Measurements from ENCODE around the gene CEP131. TPM values are rescaled to one million over a fixed set of nuclear protein-coding genes. Genes with fewer than 3 reads are reported as not detected.

The CEP131 gene
- total RNA-seq, 1 donor from 2014 or later: 35.1 TPM

DNA sequence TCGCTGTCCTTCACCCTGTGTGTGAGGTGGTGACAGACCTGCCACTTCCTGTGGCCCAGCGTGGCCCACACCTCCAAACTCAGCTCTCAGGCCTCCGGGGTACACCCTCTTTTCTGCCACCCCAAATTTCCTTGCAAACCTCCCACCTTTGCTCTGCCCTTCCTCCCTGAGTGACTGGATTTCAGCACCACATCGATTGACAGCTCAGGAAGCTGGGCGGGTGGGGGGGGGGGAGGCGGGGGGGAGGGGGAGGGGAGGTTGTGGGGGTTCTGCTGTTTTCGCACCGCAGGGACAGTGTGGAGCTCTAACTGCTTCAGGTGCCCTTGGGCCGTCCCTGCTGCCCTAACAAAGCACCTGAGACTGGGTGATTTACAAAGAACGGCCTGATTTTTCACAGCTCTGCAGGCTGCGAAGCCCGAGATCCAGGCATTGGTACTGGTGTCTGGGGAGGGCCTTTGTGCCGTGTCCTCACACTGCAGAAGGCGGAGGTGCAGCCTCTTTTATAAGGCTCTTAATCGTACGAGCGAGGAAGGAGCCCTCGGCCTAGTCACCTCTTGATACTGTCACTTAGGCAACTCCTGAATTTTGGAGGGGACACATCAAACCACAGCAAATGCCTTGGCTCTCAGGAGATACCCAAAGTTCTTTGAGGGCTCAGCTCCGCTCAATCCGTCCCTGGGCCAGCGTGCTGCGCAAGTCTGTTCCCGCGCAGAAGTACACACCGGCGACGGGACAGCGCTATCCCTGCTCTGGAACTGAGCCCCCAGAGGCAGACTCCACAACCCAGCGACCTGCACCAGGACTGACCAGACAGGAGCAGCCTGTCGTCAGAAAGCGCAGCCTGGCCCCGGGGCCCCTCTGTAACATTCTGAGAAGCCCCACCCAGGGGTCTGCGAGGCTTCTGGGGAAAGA is 19.9 kb upstream of the CEP131 start:
- peaks cover 8% of the 10 kb centered on the region for H3K27me3 Mint-ChIP-seq (ENCODE audit: unreplicated experiment)
- H3K4me3 Mint-ChIP-seq (ENCODE audit: unreplicated experiment): peak overlapping the region; percentile 32
- H3K36me3 Mint-ChIP-seq (ENCODE audit: unreplicated experiment): no peaks in the 10 kb centered on the region
- peaks cover 9% of the 10 kb centered on the region for H3K9me3 Mint-ChIP-seq (ENCODE audit: unreplicated experiment)
- no peak overlapping the region for H3K27ac Mint-ChIP-seq (ENCODE audit: unreplicated experiment)
- TF ChIP-seq, protein P1, sequence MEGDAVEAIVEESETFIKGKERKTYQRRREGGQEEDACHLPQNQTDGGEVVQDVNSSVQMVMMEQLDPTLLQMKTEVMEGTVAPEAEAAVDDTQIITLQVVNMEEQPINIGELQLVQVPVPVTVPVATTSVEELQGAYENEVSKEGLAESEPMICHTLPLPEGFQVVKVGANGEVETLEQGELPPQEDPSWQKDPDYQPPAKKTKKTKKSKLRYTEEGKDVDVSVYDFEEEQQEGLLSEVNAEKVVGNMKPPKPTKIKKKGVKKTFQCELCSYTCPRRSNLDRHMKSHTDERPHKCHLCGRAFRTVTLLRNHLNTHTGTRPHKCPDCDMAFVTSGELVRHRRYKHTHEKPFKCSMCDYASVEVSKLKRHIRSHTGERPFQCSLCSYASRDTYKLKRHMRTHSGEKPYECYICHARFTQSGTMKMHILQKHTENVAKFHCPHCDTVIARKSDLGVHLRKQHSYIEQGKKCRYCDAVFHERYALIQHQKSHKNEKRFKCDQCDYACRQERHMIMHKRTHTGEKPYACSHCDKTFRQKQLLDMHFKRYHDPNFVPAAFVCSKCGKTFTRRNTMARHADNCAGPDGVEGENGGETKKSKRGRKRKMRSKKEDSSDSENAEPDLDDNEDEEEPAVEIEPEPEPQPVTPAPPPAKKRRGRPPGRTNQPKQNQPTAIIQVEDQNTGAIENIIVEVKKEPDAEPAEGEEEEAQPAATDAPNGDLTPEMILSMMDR (IDR thresholded peaks at IDR 0.05; ENCODE audit: partially characterized antibody, unreplicated experiment): no peak
- no peak for DNase-seq
- H3K4me1 Mint-ChIP-seq (ENCODE audit: low read depth, unreplicated experiment): peaks cover 22% of the 10 kb centered on the region

DNA sequence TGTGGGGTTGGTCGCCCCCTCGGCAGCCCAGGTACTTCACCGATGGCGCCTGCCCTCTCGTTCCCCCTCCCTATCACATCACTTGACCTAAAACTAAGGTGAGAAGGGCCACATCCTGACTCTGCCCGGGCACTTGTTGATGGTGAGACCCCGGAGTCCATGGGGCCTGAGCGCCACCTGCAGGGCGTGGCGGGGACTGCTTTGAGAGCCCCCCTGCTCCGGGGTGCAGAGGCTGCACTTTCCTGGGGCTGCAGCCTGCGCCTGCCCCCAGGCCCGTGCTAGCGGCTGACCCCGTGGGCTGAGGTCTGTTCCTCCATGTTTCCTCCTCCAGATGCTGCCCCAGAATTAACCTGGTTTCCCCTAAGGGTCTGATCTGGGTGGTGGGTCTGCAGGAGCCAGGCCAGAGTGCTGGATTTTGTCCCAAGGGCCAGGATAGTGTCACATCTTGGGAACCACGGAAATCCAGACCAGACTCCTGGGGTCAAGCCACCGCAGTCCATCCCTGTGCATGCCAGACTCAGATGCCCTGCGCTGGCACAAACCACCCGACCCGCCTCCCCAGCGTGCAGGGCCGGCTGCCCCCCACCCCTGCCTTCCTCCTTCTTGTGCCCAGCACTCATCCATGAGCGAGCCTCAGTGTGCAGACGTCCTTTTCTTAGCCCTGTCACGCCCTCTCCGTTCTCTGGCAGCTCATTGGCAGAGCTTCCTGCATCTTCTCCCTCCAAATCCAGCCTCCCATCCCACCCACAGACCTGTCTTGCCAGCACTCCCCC is 19.1 kb upstream of the CEP131 start:
- peak overlapping the region; percentile 32 for H3K4me3 Mint-ChIP-seq (ENCODE audit: unreplicated experiment)
- no peak overlapping the region for H3K27ac Mint-ChIP-seq (ENCODE audit: unreplicated experiment)

DNA sequence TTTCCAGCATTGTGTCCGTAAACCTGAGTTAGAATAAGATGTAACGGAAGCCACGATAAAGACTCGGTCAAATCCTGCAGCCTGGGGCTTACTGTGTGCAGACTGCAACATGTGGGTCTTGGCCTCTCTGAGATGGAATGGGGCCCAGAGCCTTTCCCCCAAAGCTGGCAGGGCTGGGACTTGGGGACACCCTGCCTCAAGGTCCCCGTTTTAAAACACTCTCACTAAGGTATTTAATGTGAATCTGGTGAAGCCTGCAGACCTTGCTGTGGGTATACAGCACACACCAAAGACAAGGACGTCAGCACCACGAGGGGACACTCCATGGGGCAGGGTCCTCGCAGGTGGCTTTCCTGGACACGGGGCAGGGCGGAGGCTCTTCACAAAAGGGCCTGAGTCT is 18.4 kb upstream of the CEP131 start:
- Mint-ChIP-seq H3K4me1 (ENCODE audit: low read depth, unreplicated experiment) (peaks cover 25% of the 10 kb centered on the region), H3K9me3 (ENCODE audit: unreplicated experiment) (peaks cover 7% of the 10 kb centered on the region), H3K4me3 (ENCODE audit: unreplicated experiment) (no peak overlapping the region), H3K36me3 (ENCODE audit: unreplicated experiment) (no peaks in the 10 kb centered on the region), H3K27me3 (ENCODE audit: unreplicated experiment) (peaks cover 4% of the 10 kb centered on the region), H3K27ac (ENCODE audit: unreplicated experiment) (peak overlapping the region; percentile 44)
- no peak for DNase-seq
- TF ChIP-seq, protein P1 (IDR thresholded peaks at IDR 0.05; ENCODE audit: partially characterized antibody, unreplicated experiment): no peak

More for the DNA sequence above, 19.1 kb upstream of the CEP131 start:
- peaks cover 8% of the 10 kb centered on the region for H3K9me3 Mint-ChIP-seq (ENCODE audit: unreplicated experiment)
- H3K4me1 Mint-ChIP-seq (ENCODE audit: low read depth, unreplicated experiment): peaks cover 26% of the 10 kb centered on the region
- H3K36me3 Mint-ChIP-seq (ENCODE audit: unreplicated experiment): no peaks in the 10 kb centered on the region
- H3K27me3 Mint-ChIP-seq (ENCODE audit: unreplicated experiment): peaks cover 5% of the 10 kb centered on the region
- peak; percentile 87 for DNase-seq
- TF ChIP-seq, protein P1 (IDR thresholded peaks at IDR 0.05; ENCODE audit: partially characterized antibody, unreplicated experiment): peak; percentile 91

DNA sequence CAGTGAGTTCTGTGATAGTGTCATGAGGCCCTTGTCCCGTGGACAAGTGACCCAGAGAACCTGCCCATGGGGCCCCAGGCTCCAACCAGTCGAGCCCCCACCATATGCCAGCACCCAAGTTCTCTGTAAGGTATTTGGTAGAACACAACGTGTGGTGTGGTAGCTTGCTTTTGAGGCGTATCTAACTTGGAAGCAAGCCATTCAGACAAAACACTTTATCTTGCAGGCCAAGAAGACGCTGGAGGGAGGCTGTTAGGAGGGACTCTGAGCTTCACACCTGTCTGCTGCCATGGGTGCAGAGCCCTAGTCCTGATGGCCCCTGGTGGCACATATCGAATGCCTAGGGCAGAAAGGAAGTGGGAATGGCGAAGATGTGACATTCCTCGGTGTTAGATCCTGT is 18.0 kb upstream of the CEP131 start:
- Mint-ChIP-seq H3K27ac (ENCODE audit: unreplicated experiment) (peak overlapping the region; percentile 44), H3K9me3 (ENCODE audit: unreplicated experiment) (peaks cover 7% of the 10 kb centered on the region), H3K4me1 (ENCODE audit: low read depth, unreplicated experiment) (peaks cover 25% of the 10 kb centered on the region), H3K27me3 (ENCODE audit: unreplicated experiment) (peaks cover 4% of the 10 kb centered on the region), H3K4me3 (ENCODE audit: unreplicated experiment) (peak overlapping the region; percentile 43), H3K36me3 (ENCODE audit: unreplicated experiment) (no peaks in the 10 kb centered on the region)
- TF ChIP-seq, protein P1 (IDR thresholded peaks at IDR 0.05; ENCODE audit: partially characterized antibody, unreplicated experiment): no peak
- no peak for DNase-seq
